ENCODE results near the gene ATP9B. TPM values are rescaled to one million over a fixed set of nuclear protein-coding genes. Genes with fewer than 3 reads are reported as not detected.

ATP9B gene
- total RNA-seq, 1 donor = 29.3 TPM

GRCh38 chr18:79250301-79250981 lies 181.2 kb downstream of the ATP9B start:
- Histone ChIP-seq H3K79me2 (ENCODE audit: insufficient read depth, low read length) (no peaks in the 10 kb centered on the region), H3K36me3 (ENCODE audit: insufficient read depth, low read length) (no peaks in the 10 kb centered on the region), H3K4me3 (ENCODE audit: insufficient read depth, low read length) (no peak overlapping the region), H3K4me1 (ENCODE audit: insufficient read depth, low read length) (no peaks in the 10 kb centered on the region), H4K20me1 (ENCODE audit: insufficient read depth, low read length) (peaks cover 2% of the 10 kb centered on the region), H3K27ac (ENCODE audit: low read depth, low read length) (no peak overlapping the region), H3K27me3 (ENCODE audit: insufficient read depth, low read length) (no peaks in the 10 kb centered on the region), H3K4me2 (ENCODE audit: insufficient read depth, low read length) (no peak overlapping the region), H2AFZ (ENCODE audit: low read length) (no peak overlapping the region), H3K9me3 (ENCODE audit: low read depth, low read length) (no peaks in the 10 kb centered on the region)
- no peak for TF ChIP-seq CTCF (IDR thresholded peaks at IDR 0.05; ENCODE audit: extremely low read depth, low read depth, low read length)
- DNase-seq (ENCODE audit: insufficient read length, low spot score, missing footprints) = no peak

GRCh38 chr18:79251021-79251420 lies 181.8 kb downstream of the ATP9B start:
- no peak overlapping the region for H2AFZ ChIP-seq (ENCODE audit: low read length)
- DNase-seq (ENCODE audit: insufficient read length, low spot score, missing footprints) = no peak

GRCh38 chr18:79252904-79253633 lies 183.9 kb downstream of the ATP9B start:
- H3K27ac ChIP-seq (ENCODE audit: low read depth, low read length) = no peak overlapping the region
- DNase-seq (ENCODE audit: insufficient read length, low spot score, missing footprints) = no peak
- no peaks in the 10 kb centered on the region for H3K4me1 ChIP-seq (ENCODE audit: insufficient read depth, low read length)
- TF ChIP-seq CTCF (IDR thresholded peaks at IDR 0.05; ENCODE audit: extremely low read depth, low read depth, low read length) = no peak
- no peaks in the 10 kb centered on the region for H3K79me2 ChIP-seq (ENCODE audit: insufficient read depth, low read length)
- H3K9me3 ChIP-seq (ENCODE audit: low read depth, low read length) = no peaks in the 10 kb centered on the region
- no peaks in the 10 kb centered on the region for H3K27me3 ChIP-seq (ENCODE audit: insufficient read depth, low read length)
- no peaks in the 10 kb centered on the region for H3K36me3 ChIP-seq (ENCODE audit: insufficient read depth, low read length)
- no peak overlapping the region for H3K4me2 ChIP-seq (ENCODE audit: insufficient read depth, low read length)
- no peak overlapping the region for H3K4me3 ChIP-seq (ENCODE audit: insufficient read depth, low read length)
- H2AFZ ChIP-seq (ENCODE audit: low read length) = no peak overlapping the region
- H4K20me1 ChIP-seq (ENCODE audit: insufficient read depth, low read length) = no peaks in the 10 kb centered on the region

More at GRCh38 chr18:79251021-79251420, 181.8 kb downstream of the ATP9B start:
- Histone ChIP-seq H3K36me3 (ENCODE audit: insufficient read depth, low read length) (no peaks in the 10 kb centered on the region), H3K27me3 (ENCODE audit: insufficient read depth, low read length) (no peaks in the 10 kb centered on the region), H4K20me1 (ENCODE audit: insufficient read depth, low read length) (peaks cover 2% of the 10 kb centered on the region), H3K79me2 (ENCODE audit: insufficient read depth, low read length) (no peaks in the 10 kb centered on the region), H3K4me1 (ENCODE audit: insufficient read depth, low read length) (no peaks in the 10 kb centered on the region), H3K4me3 (ENCODE audit: insufficient read depth, low read length) (no peak overlapping the region), H3K27ac (ENCODE audit: low read depth, low read length) (no peak overlapping the region), H3K9me3 (ENCODE audit: low read depth, low read length) (no peaks in the 10 kb centered on the region), H3K4me2 (ENCODE audit: insufficient read depth, low read length) (no peak overlapping the region)
- TF ChIP-seq CTCF (IDR thresholded peaks at IDR 0.05; ENCODE audit: extremely low read depth, low read depth, low read length) = no peak

GRCh38 chr18:79257480-79257879 lies 188.3 kb downstream of the ATP9B start:
- Histone ChIP-seq H3K4me3 (ENCODE audit: insufficient read depth, low read length) (no peak overlapping the region), H3K27me3 (ENCODE audit: insufficient read depth, low read length) (no peaks in the 10 kb centered on the region), H3K4me2 (ENCODE audit: insufficient read depth, low read length) (no peak overlapping the region), H3K9me3 (ENCODE audit: low read depth, low read length) (no peaks in the 10 kb centered on the region), H3K79me2 (ENCODE audit: insufficient read depth, low read length) (no peaks in the 10 kb centered on the region), H3K4me1 (ENCODE audit: insufficient read depth, low read length) (no peaks in the 10 kb centered on the region), H2AFZ (ENCODE audit: low read length) (no peak overlapping the region), H3K36me3 (ENCODE audit: insufficient read depth, low read length) (no peaks in the 10 kb centered on the region), H3K27ac (ENCODE audit: low read depth, low read length) (no peak overlapping the region), H4K20me1 (ENCODE audit: insufficient read depth, low read length) (no peaks in the 10 kb centered on the region)
- TF ChIP-seq CTCF (IDR thresholded peaks at IDR 0.05; ENCODE audit: extremely low read depth, low read depth, low read length) = no peak
- DNase-seq (ENCODE audit: insufficient read length, low spot score, missing footprints) = no peak

All from osteoblast (primary cell).